Ecto neural progenitor cell (in vitro differentiated cells): ENCODE data around the gene WDFY3.
"Not testable (repeated sequence)": the region's sequence is repeated elsewhere in the genome, so short reads cannot be mapped to it uniquely, and the experiment has no call there.

Experiments used
- DNase-seq: peaks from one replicate; pipeline ENCODE4 v3.0.0-alpha.2; 2018; ENCODE audit warnings: low spot score

WDFY3 gene

GRCh38 chr4:84672177-84672576 lies 294.3 kb downstream of the WDFY3 start:
- DNase-seq, result no peak

- no peak for DNase-seq
These were observed 297.3 kb downstream of the WDFY3 start for GRCh38 chr4:84669201-84669600.

- no peak for DNase-seq
These were observed 300.1 kb downstream of the WDFY3 start for GRCh38 chr4:84666439-84666838.

GRCh38 chr4:84664767-84665166 lies 301.7 kb downstream of the WDFY3 start:
- not testable (repeated sequence) for DNase-seq

- no peak for DNase-seq
These were observed 305.1 kb downstream of the WDFY3 start for GRCh38 chr4:84661191-84661939.

- no peak for DNase-seq
These were observed 305.9 kb downstream of the WDFY3 start for GRCh38 chr4:84660606-84661005.

- no peak for DNase-seq
These were observed 314.0 kb downstream of the WDFY3 start for GRCh38 chr4:84652478-84652877.

GRCh38 chr4:84651499-84651898 lies 315.0 kb downstream of the WDFY3 start:
- DNase-seq, result no peak

- no peak for DNase-seq
These were observed 317.4 kb downstream of the WDFY3 start for GRCh38 chr4:84648863-84649647.

- DNase-seq, result no peak
These were observed 318.3 kb downstream of the WDFY3 start for GRCh38 chr4:84648178-84648577.

GRCh38 chr4:84647312-84647884 lies 319.1 kb downstream of the WDFY3 start:
- DNase-seq, result no peak

- DNase-seq, result no peak
These were observed 322.4 kb downstream of the WDFY3 start for GRCh38 chr4:84644087-84644486.

GRCh38 chr4:84639145-84639544 lies 327.3 kb downstream of the WDFY3 start:
- DNase-seq, result no peak

- no peak for DNase-seq
These were observed 328.4 kb downstream of the WDFY3 start for GRCh38 chr4:84638092-84638491.

GRCh38 chr4:84634961-84635360 lies 331.5 kb downstream of the WDFY3 start:
- DNase-seq, result no peak

- no peak for DNase-seq
These were observed 334.4 kb downstream of the WDFY3 start for GRCh38 chr4:84632092-84632491.

GRCh38 chr4:84631573-84631972 lies 334.9 kb downstream of the WDFY3 start:
- DNase-seq, result no peak

GRCh38 chr4:84626673-84627072 lies 339.8 kb downstream of the WDFY3 start:
- no peak for DNase-seq

- DNase-seq, result no peak
These were observed 342.8 kb downstream of the WDFY3 start for GRCh38 chr4:84623661-84624060.

- no peak for DNase-seq
These were observed 343.5 kb downstream of the WDFY3 start for GRCh38 chr4:84622959-84623358.
